Endothelial cell of umbilical vein (primary cell): ENCODE results near the gene HOXA11. TPM values are rescaled to one million over a fixed set of nuclear protein-coding genes. Genes with fewer than 3 reads are reported as not detected.

Source experiments
- BruUV-seq: library from RNA; stranded (reverse); fragments of 400-500 nt; replicated peaks from 2 replicates; lab custom pipeline; 2021; lab: Mats Ljungman, UMichigan
- CTCF ChIA-PET: fragments of 300-600, 350-600 bp; sonication (Branson Sonifier 250); formaldehyde crosslinking; loops from one replicate; lab custom pipeline; 2021; ENCODE audit warnings: antibody characterized with exemption, inconsistent platforms; lab: Charles Lee
- POLR2A ChIA-PET: fragments of 300-600, 350-600 bp; sonication (Branson Sonifier 250); formaldehyde crosslinking; loops from one replicate; lab custom pipeline; 2021; ENCODE audit warnings: antibody characterized with exemption, inconsistent platforms; lab: Charles Lee
- DNase-seq: peaks from one replicate; pipeline ENCODE4 v3.0.0-alpha.2; 2011; ENCODE audit warnings: low read depth, low spot score
- FAIRE-seq: peaks from 2 replicates; lab custom pipeline; 2011; peaks lifted over from hg19 to GRCh38; lab: Jason Lieb, UNC
- H2AFZ ChIP-seq: 2 replicates; pipeline ENCODE4 v1.6.0; 2012; ENCODE audit warnings: low read depth, low read length, control low read depth, inconsistent platforms
- H3K27ac ChIP-seq: 2 replicates; pipeline ENCODE4 v1.5.1; 2011; ENCODE audit warnings: low read depth, mild to moderate bottlenecking, control low read depth, low read length, moderate library complexity; ENCODE audit not compliant: insufficient read depth
- H3K27me3 ChIP-seq, 2 experiments: 2 replicates each; pipeline versions ENCODE4 v1.6.0 to v1.6.1; 2011; ENCODE audit warnings: low read length in 2 of 2, mixed read lengths in 1 of 2; ENCODE audit not compliant: control insufficient read depth in 2 of 2, insufficient read depth in 2 of 2
- H3K36me3 ChIP-seq, 2 experiments: 2 replicates in 1 of 2; 3 replicates in 1 of 2; pipeline ENCODE4 v1.5.1; 2011; ENCODE audit warnings: low read length in 2 of 2, mild to moderate bottlenecking in 1 of 2, moderate library complexity in 1 of 2; ENCODE audit not compliant: control insufficient read depth in 2 of 2, insufficient read depth in 2 of 2; ENCODE audit errors: extremely low read depth in 1 of 2
- H3K4me1 ChIP-seq: 3 replicates; pipeline ENCODE4 v1.5.1; 2011; ENCODE audit warnings: mild to moderate bottlenecking, low read length; ENCODE audit not compliant: control insufficient read depth, insufficient read depth; ENCODE audit errors: extremely low read depth
- H3K4me2 ChIP-seq: 2 replicates; pipeline ENCODE4 v1.6.1; 2011; ENCODE audit warnings: low read length, control low read depth, mixed read lengths; ENCODE audit not compliant: insufficient read depth
- H3K4me3 ChIP-seq, 3 experiments: fragments of 200-600 bp in 1 of 3; sonication (generic), shearing (Covaris generic) in 1 of 3; replicated peaks in 1 of 3; 2 replicates each; pipeline ENCODE4 v1.5.1; 2011 to 2016; ENCODE audit warnings: control low read depth in 3 of 3, low read length in 3 of 3, mild to moderate bottlenecking in 2 of 3, inconsistent platforms in 1 of 3, low read depth in 1 of 3, moderate library complexity in 1 of 3; ENCODE audit not compliant: insufficient read depth in 1 of 3
- H3K79me2 ChIP-seq: 2 replicates; pipeline ENCODE4 v1.6.0; 2012; ENCODE audit warnings: low read length, inconsistent platforms; ENCODE audit not compliant: control insufficient read depth, insufficient read depth
- H3K9ac ChIP-seq: replicated peaks from 2 replicates; pipeline ENCODE3; 2011; ENCODE audit warnings: low read length, control low read depth; ENCODE audit not compliant: insufficient read depth; ENCODE audit errors: extremely low read depth
- H3K9me1 ChIP-seq: replicated peaks from 3 replicates; pipeline ENCODE4 v1.6.0; 2011; ENCODE audit warnings: mild to moderate bottlenecking, low read length; ENCODE audit not compliant: control insufficient read depth, insufficient read depth; ENCODE audit errors: extremely low read depth
- H3K9me3 ChIP-seq: replicated peaks from 2 replicates; pipeline ENCODE4 v1.5.1; 2012; ENCODE audit warnings: low read length, inconsistent platforms; ENCODE audit not compliant: control insufficient read depth, insufficient read depth
- H4K20me1 ChIP-seq: replicated peaks from 2 replicates; pipeline ENCODE3; 2011; ENCODE audit warnings: mild to moderate bottlenecking, low read length; ENCODE audit not compliant: control insufficient read depth, insufficient read depth; ENCODE audit errors: extremely low read depth
- CTCF ChIP-seq, 2 donors: IDR thresholded peaks; 1 replicate in 1 of 2; 2 replicates in 1 of 2; pipeline ENCODE4 v1.5.1; 2011; ENCODE audit warnings: low read length in 2 of 2, mild to moderate bottlenecking in 2 of 2, moderate library complexity in 2 of 2, control low read depth in 1 of 2, inconsistent platforms in 1 of 2, low read depth in 1 of 2; ENCODE audit not compliant: insufficient read depth in 1 of 2; ENCODE audit errors: extremely low read depth in 1 of 2
- FOS ChIP-seq: IDR thresholded peaks from 2 replicates; pipeline ENCODE4 v1.6.1; 2011; ENCODE audit warnings: mild to moderate bottlenecking, low read length, moderate library complexity, borderline replicate concordance; ENCODE audit not compliant: insufficient read depth
- GATA2 ChIP-seq: IDR thresholded peaks from 2 replicates; pipeline ENCODE4 v1.7.0; 2011; ENCODE audit warnings: low read depth, mild to moderate bottlenecking, moderate library complexity, mixed read lengths, low read length; ENCODE audit not compliant: insufficient read length, insufficient read depth
- MYC ChIP-seq: IDR thresholded peaks from one replicate; pipeline ENCODE4 v1.6.1; 2011; ENCODE audit warnings: mild to moderate bottlenecking, low read depth, low read length
- POLR2A ChIP-seq: IDR thresholded peaks from 2 replicates; pipeline ENCODE4 v1.6.1; 2012; ENCODE audit warnings: low read depth, mild to moderate bottlenecking, control low read depth, low read length
- POLR2AphosphoS5 ChIP-seq: IDR thresholded peaks from 2 replicates; pipeline ENCODE4 v1.6.1; 2012; ENCODE audit warnings: low read depth, mild to moderate bottlenecking, control low read depth, low read length, moderate library complexity; ENCODE audit not compliant: insufficient read depth
- dilution Hi-C: fragments of 300-500 bp; cut with MboI; formaldehyde crosslinking; loops from one replicate; pipeline ENCODE4 v1.15.0; 2019; ENCODE audit warnings: low sequenced_read_pairs; ENCODE audit not compliant: extremely low pct_ligation_motif_present
- intact Hi-C: fragments of 100-400 bp; cut with micrococcal nuclease; formaldehyde crosslinking; loops from one replicate; pipeline ENCODE4 v1.10.0; 2022
- polyA plus RNA-seq, 4 experiments: library from polyadenylated mRNA; depleted of rRNA in 3 of 4; stranded (reverse) in 3 of 4; unstranded in 1 of 4; fragments of >200 nt; gene quantifications; 2 replicates each; pipeline versions ENCODE4 v1.2.1 to v1.2.3, GENCODE V29; 2011 to 2012; ENCODE audit warnings: missing spikeins in 1 of 4
- total RNA-seq: library from RNA; stranded (reverse); gene quantifications from 2 replicates; pipeline ENCODE4 v1.2.3, GENCODE V29; 2021

The HOXA11 gene
- total and polyA plus RNA-seq, 2 donors (not counting 3 experiments of a cell fraction or from before 2014, with no cell fraction given), result 10.4 to 16.7 TPM

- ChIA-PET POLR2A (interaction anchor here (1.0 to 2.6 kb wide), 6 partner anchors 10 to 468 kb away, joined by 3 to 8 read pairs (median 4); partner anchors contain the start of gene HOXA9), CTCF (interaction anchor here (1.0 to 5.6 kb wide), 18 partner anchors 8 to 781 kb away, joined by 3 to 83 read pairs (median 5); partner anchors contain the start of genes HOXA4 and HOXA9)
- H3K4me3 ChIP-seq, result peak overlapping the region; percentile 54 to 85 (median 55)
- peak overlapping the region; percentile 78 for H3K9ac ChIP-seq
- FAIRE-seq, result peak; percentile 74
- H4K20me1 ChIP-seq, result no peaks in the 10 kb centered on the region
- BruUV-seq, result no TSS peak
- H3K79me2 ChIP-seq, result peaks cover 98% of the 10 kb centered on the region
- H3K27ac ChIP-seq, result peak overlapping the region; percentile 96
- H2AFZ ChIP-seq, result no peak overlapping the region
- H3K4me2 ChIP-seq, result peak overlapping the region; percentile 92
- intact Hi-C loops (loop anchor here (1.0 to 2.0 kb wide), 2 partner anchors 9 to 14 kb away; partner anchors contain the start of gene HOXA9), dilution Hi-C loops (loop anchor here (25.0 kb wide), 1 partner anchor 963 kb away; no protein-coding TSS in a partner anchor)
- peaks cover 75% of the 10 kb centered on the region for H3K4me1 ChIP-seq
- no peak for TF ChIP-seq MYC
- TF ChIP-seq GATA2, result no peak
- TF ChIP-seq FOS, result no peak
- TF ChIP-seq POLR2AphosphoS5, result peak; percentile 81
- peak; percentile 86 for TF ChIP-seq POLR2A
- TF ChIP-seq CTCF (IDR thresholded peaks at IDR 0.05; ENCODE audit: extremely low read depth in 1 of 2, insufficient read depth in 1 of 2, low read depth in 1 of 2, low read length in 2 of 2), result peak; percentile 81 to 89
- peaks cover 0 to 2% of the 10 kb centered on the region in 2 experiments for H3K36me3 ChIP-seq
- peak; percentile 91 for DNase-seq
- no peaks in the 10 kb centered on the region for H3K9me1 ChIP-seq
- H3K27me3 ChIP-seq, result no peaks in the 10 kb centered on the region
- H3K9me3 ChIP-seq, result no peaks in the 10 kb centered on the region
Measured at GRCh38 chr7:27150568-27151340, 34.3 kb downstream of the HOXA11 start.
